SK-N-SH (cell line): Measurements from ENCODE around the gene PADI2. TPM values are rescaled to one million over a fixed set of nuclear protein-coding genes. Genes with fewer than 3 reads are reported as not detected.

Experiments
- CTCF ChIA-PET: fragments of 300-600, 350-600 bp; formaldehyde crosslinking; extraction: SDS; loops from one replicate; lab custom pipeline; 2021; lab: Yijun Ruan, JAX
- POLR2A ChIA-PET: fragments of 350-600 bp; sonication (Branson Sonifier 250); formaldehyde crosslinking; extraction: SDS; loops from one replicate; lab custom pipeline; 2020; ENCODE audit warnings: antibody characterized with exemption, inconsistent platforms; lab: Yijun Ruan, JAX
- DNase-seq: peaks from one replicate; pipeline ENCODE4 v3.0.0; 2012
- H2AFZ ChIP-seq: fragments of 200-600 bp; sonication (generic); 2 replicates; pipeline ENCODE4 v1.8.1; 2016; ENCODE audit warnings: antibody characterized with exemption, mild to moderate bottlenecking, low read depth
- H3F3A ChIP-seq: fragments of 200-600 bp; sonication (generic); replicated peaks from 2 replicates; pipeline ENCODE3; 2016; ENCODE audit warnings: antibody characterized with exemption, mild to moderate bottlenecking; ENCODE audit not compliant: insufficient read depth
- H3K27ac ChIP-seq, 2 experiments: fragments of 200-500 bp in 1 of 2; fragments of 200-600 bp in 1 of 2; sonication (Bioruptor generic) in 1 of 2; sonication (generic), shearing (Covaris generic) in 1 of 2; 2 replicates each; pipeline versions ENCODE4 v1.5.1 to v1.6.1; 2014 to 2016; ENCODE audit warnings: low read depth in 2 of 2, inconsistent platforms in 1 of 2, low read length in 1 of 2, mild to moderate bottlenecking in 1 of 2, mixed read lengths in 1 of 2
- H3K27me3 ChIP-seq: fragments of 200-600 bp; sonication (generic), shearing (Covaris generic); 2 replicates; pipeline ENCODE4 v1.6.1; 2016; ENCODE audit warnings: mixed run types; ENCODE audit not compliant: insufficient read depth
- H3K36me3 ChIP-seq, 2 experiments: fragments of 200-500 bp in 1 of 2; fragments of 200-600 bp in 1 of 2; sonication (Bioruptor generic) in 1 of 2; sonication (generic) in 1 of 2; replicated peaks in 1 of 2; 2 replicates each; pipeline versions ENCODE3 to v1.5.1; 2014 to 2016; ENCODE audit warnings: low read length in 1 of 2, mild to moderate bottlenecking in 1 of 2; ENCODE audit not compliant: insufficient read depth in 2 of 2, control insufficient read depth in 1 of 2
- H3K4me1 ChIP-seq, 2 experiments: fragments of 200-500 bp in 1 of 2; fragments of 200-600 bp in 1 of 2; sonication (Bioruptor generic) in 1 of 2; sonication (generic), shearing (Covaris generic) in 1 of 2; 2 replicates each; pipeline versions ENCODE4 v1.5.1 to v1.6.1; 2014 to 2016; ENCODE audit warnings: low read depth in 1 of 2, low read length in 1 of 2, mixed run types in 1 of 2; ENCODE audit not compliant: insufficient read depth in 2 of 2, control insufficient read depth in 1 of 2
- H3K4me2 ChIP-seq: fragments of 200-600 bp; sonication (generic), shearing (Covaris generic); 2 replicates; pipeline ENCODE4 v1.6.1; 2017; ENCODE audit warnings: mixed run types
- H3K4me3 ChIP-seq, 2 experiments: fragments of 200-500 bp in 1 of 2; fragments of 200-600 bp in 1 of 2; sonication (Bioruptor generic) in 1 of 2; sonication (generic), shearing (Covaris generic) in 1 of 2; 2 replicates each; pipeline versions ENCODE4 v1.5.1 to v1.8.1; 2014 to 2016; ENCODE audit warnings: low read depth in 2 of 2, inconsistent platforms in 1 of 2, low read length in 1 of 2, mild to moderate bottlenecking in 1 of 2, mixed read lengths in 1 of 2, moderate library complexity in 1 of 2
- H3K79me2 ChIP-seq: fragments of 200-600 bp; sonication (generic); 2 replicates; pipeline ENCODE4 v1.8.1; 2017; ENCODE audit warnings: mild to moderate bottlenecking; ENCODE audit not compliant: insufficient read depth
- H3K9ac ChIP-seq: fragments of 200-600 bp; sonication (generic); 2 replicates; pipeline ENCODE4 v1.6.1; 2017; ENCODE audit warnings: mixed run types
- H3K9me2 ChIP-seq: fragments of 200-600 bp; sonication (generic); 2 replicates; pipeline ENCODE4 v1.6.1; 2017; ENCODE audit warnings: mixed run types
- H3K9me3 ChIP-seq: fragments of 200-600 bp; sonication (generic); 2 replicates; pipeline ENCODE4 v1.6.1; 2017; ENCODE audit warnings: mixed run types, mild to moderate bottlenecking, moderate library complexity
- H4K20me1 ChIP-seq: fragments of 200-600 bp; sonication (generic); 2 replicates; pipeline ENCODE4 v1.6.1; 2017; ENCODE audit warnings: mild to moderate bottlenecking, mixed run types; ENCODE audit not compliant: insufficient read depth
- CHD2 ChIP-seq: fragments of 150-350 bp; IDR thresholded peaks from 2 replicates; pipeline ENCODE4 v1.6.1; 2018; ENCODE audit warnings: low read length; ENCODE audit not compliant: partially characterized antibody
- ELF1 ChIP-seq: IDR thresholded peaks from 2 replicates; pipeline ENCODE4 v1.4.0; 2012
- EZH2phosphoT487 ChIP-seq: fragments of 200-600 bp; sonication (generic); IDR thresholded peaks from 2 replicates; pipeline ENCODE4 v1.6.1; 2017; ENCODE audit warnings: low read depth, mixed run types, mild to moderate bottlenecking, antibody characterized with exemption, moderate library complexity, borderline replicate concordance
- FOXJ3 ChIP-seq: sonication (generic); formaldehyde crosslinking; IDR thresholded peaks from 2 replicates; pipeline ENCODE4 v1.5.1; 2020; ENCODE audit warnings: mild to moderate bottlenecking, missing genetic modification reagents
- GATA2 ChIP-seq: sonication (generic); formaldehyde crosslinking; IDR thresholded peaks from 2 replicates; pipeline ENCODE4 v1.5.0; 2020; ENCODE audit warnings: mild to moderate bottlenecking, missing genetic modification reagents
- POLR2AphosphoS5 ChIP-seq: IDR thresholded peaks from 2 replicates; pipeline ENCODE4 v1.6.1; 2012; ENCODE audit warnings: low read depth, low read length
- TAF1 ChIP-seq: IDR thresholded peaks from 2 replicates; pipeline ENCODE4 v1.6.1; 2012; ENCODE audit warnings: low read depth, mild to moderate bottlenecking, low read length, moderate library complexity, borderline replicate concordance
- WGBS: methylation state at CpG from one replicate; pipeline ENCODE4 v1.1.6; 2017; ENCODE audit warnings: low lambda C conversion rate; 5-methylcytosine and 5-hydroxymethylcytosine counted together
- polyA plus RNA-seq, 3 experiments: library from polyadenylated mRNA; depleted of rRNA; stranded (reverse); fragments of >200 nt; gene quantifications; 2 replicates each; pipeline ENCODE4 v1.2.3, GENCODE V29; 2012
- TF ChIP-seq, protein P1 (sequence below): IDR thresholded peaks from 2 replicates; pipeline ENCODE4 v1.6.1; 2012; ENCODE audit warnings: mild to moderate bottlenecking, low read depth, low read length, moderate library complexity
- TF ChIP-seq, protein P2 (sequence below): IDR thresholded peaks from 2 replicates; pipeline ENCODE4; 2012
- TF ChIP-seq, protein P3 (sequence below): IDR thresholded peaks from 2 replicates; pipeline ENCODE4 v1.4.0; 2012; ENCODE audit warnings: low read depth, borderline replicate concordance
- TF ChIP-seq, protein P4 (sequence below): fragments of 150-350 bp; IDR thresholded peaks from 2 replicates; pipeline ENCODE4 v1.6.1; 2017; ENCODE audit warnings: antibody characterized with exemption, low read length, low read depth, borderline replicate concordance

Gene PADI2
- polyA plus RNA-seq, 1 of the 3 experiments (the other 2 are of a cell fraction): 0.58 TPM

DNA sequence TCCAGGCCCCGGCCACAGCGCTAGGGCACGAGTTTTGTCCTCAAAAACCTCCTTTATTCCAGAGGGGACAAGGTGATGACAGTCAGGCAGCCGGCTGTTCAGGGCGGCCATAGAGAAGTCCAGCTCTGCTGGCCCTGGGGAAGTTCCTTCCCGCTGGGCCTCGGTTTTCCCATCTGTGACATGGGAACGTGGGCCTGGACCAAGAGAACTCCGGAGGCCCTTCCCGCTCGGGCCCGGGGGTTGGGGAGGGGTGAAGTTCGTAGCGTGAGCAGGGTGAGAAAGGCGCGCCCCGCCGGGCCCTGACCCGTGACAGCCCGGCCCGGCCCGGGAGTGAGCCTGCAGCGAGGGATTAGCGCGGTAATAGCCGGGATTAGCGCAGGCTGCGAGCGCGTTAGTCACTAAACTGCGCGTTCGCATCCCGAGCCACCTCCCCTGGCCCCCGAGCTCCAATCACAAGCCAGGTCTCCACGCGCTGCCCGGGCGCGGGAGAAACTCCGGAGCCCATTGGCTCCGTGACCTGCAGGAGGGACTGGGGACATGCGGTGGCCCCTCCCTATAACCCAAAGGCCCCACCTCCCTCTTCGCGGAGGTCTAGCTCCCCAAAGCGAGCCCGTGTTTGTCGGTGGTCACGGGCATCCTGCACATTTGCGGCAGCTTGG lies 29.8 kb upstream of the PADI2 start:
- Histone ChIP-seq H3K27me3 (no peaks in the 10 kb centered on the region), H3K79me2 (no peaks in the 10 kb centered on the region), H3K36me3 (no peaks in the 10 kb centered on the region), H2AFZ (no peak overlapping the region), H3K4me2 (no peak overlapping the region), H3K9me3 (no peaks in the 10 kb centered on the region), H3K27ac (no peak overlapping the region), H3K4me1 (no peaks in the 10 kb centered on the region), H3F3A (no peaks in the 10 kb centered on the region), H4K20me1 (no peaks in the 10 kb centered on the region), H3K9ac (no peak overlapping the region)
- peak; percentile 54 for DNase-seq
- WGBS: 69% methylated on average over 38 of the region's 50 CpGs
- TF ChIP-seq, protein P1, sequence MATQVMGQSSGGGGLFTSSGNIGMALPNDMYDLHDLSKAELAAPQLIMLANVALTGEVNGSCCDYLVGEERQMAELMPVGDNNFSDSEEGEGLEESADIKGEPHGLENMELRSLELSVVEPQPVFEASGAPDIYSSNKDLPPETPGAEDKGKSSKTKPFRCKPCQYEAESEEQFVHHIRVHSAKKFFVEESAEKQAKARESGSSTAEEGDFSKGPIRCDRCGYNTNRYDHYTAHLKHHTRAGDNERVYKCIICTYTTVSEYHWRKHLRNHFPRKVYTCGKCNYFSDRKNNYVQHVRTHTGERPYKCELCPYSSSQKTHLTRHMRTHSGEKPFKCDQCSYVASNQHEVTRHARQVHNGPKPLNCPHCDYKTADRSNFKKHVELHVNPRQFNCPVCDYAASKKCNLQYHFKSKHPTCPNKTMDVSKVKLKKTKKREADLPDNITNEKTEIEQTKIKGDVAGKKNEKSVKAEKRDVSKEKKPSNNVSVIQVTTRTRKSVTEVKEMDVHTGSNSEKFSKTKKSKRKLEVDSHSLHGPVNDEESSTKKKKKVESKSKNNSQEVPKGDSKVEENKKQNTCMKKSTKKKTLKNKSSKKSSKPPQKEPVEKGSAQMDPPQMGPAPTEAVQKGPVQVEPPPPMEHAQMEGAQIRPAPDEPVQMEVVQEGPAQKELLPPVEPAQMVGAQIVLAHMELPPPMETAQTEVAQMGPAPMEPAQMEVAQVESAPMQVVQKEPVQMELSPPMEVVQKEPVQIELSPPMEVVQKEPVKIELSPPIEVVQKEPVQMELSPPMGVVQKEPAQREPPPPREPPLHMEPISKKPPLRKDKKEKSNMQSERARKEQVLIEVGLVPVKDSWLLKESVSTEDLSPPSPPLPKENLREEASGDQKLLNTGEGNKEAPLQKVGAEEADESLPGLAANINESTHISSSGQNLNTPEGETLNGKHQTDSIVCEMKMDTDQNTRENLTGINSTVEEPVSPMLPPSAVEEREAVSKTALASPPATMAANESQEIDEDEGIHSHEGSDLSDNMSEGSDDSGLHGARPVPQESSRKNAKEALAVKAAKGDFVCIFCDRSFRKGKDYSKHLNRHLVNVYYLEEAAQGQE: no peak
- no peak for TF ChIP-seq POLR2AphosphoS5
- TF ChIP-seq, protein P2, sequence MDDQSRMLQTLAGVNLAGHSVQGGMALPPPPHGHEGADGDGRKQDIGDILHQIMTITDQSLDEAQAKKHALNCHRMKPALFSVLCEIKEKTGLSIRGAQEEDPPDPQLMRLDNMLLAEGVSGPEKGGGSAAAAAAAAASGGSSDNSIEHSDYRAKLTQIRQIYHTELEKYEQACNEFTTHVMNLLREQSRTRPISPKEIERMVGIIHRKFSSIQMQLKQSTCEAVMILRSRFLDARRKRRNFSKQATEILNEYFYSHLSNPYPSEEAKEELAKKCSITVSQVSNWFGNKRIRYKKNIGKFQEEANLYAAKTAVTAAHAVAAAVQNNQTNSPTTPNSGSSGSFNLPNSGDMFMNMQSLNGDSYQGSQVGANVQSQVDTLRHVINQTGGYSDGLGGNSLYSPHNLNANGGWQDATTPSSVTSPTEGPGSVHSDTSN: no peak
- TF ChIP-seq ELF1: no peak
- TF ChIP-seq TAF1: no peak
- no peak for TF ChIP-seq EZH2phosphoT487
- no peak for TF ChIP-seq CHD2
- TF ChIP-seq, all 33 proteins: peak for 0
- Histone ChIP-seq H3K9me2 (no peaks in the 10 kb centered on the region), H3K4me3 (no peak overlapping the region)
- ChIA-PET CTCF (interaction anchor here (0.7 to 3.2 kb wide), 3 partner anchors 23 to 88 kb away, joined by 3 to 13 read pairs (median 4); no protein-coding TSS in a partner anchor), POLR2A (no interaction called here)

DNA sequence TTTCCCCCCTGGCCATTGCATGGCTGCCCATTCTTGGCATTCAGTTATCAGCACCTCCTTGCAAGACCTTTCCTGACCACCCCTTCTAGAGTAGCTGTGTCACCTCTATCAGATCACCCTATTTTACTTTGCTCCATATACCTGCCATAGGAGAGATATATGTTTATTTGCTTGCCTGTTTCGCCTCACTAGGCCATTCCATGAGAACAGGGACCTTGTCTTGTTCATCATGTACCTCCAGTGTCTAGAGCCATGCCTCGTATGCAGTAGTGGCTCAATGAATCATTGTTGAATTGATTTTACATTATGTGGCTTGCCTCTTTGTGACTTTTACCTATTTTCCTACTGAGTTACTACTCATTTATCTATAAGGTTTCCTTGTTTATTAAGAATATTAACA lies 26.4 kb upstream of the PADI2 start:
- ChIA-PET CTCF (no interaction called here), POLR2A (no interaction called here)
- DNase-seq: no peak
- no peaks in the 10 kb centered on the region for H3K79me2 ChIP-seq
- no peaks in the 10 kb centered on the region for H3K4me1 ChIP-seq
- H3K27me3 ChIP-seq: no peaks in the 10 kb centered on the region
- no peak overlapping the region for H3K27ac ChIP-seq
- TF ChIP-seq, protein P3, sequence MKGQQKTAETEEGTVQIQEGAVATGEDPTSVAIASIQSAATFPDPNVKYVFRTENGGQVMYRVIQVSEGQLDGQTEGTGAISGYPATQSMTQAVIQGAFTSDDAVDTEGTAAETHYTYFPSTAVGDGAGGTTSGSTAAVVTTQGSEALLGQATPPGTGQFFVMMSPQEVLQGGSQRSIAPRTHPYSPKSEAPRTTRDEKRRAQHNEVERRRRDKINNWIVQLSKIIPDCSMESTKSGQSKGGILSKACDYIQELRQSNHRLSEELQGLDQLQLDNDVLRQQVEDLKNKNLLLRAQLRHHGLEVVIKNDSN: no peak
- TF ChIP-seq ELF1 (no peak), GATA2 (CRISPR knock-in tag) (no peak), FOXJ3 (CRISPR knock-in tag) (no peak)
- TF ChIP-seq, protein P4, sequence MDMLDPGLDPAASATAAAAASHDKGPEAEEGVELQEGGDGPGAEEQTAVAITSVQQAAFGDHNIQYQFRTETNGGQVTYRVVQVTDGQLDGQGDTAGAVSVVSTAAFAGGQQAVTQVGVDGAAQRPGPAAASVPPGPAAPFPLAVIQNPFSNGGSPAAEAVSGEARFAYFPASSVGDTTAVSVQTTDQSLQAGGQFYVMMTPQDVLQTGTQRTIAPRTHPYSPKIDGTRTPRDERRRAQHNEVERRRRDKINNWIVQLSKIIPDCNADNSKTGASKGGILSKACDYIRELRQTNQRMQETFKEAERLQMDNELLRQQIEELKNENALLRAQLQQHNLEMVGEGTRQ: no peak
- H3K9me3 ChIP-seq: no peaks in the 10 kb centered on the region
- WGBS: 67% methylated on average over 2 of the region's 2 CpGs
- H3K9me2 ChIP-seq: no peaks in the 10 kb centered on the region
- no peaks in the 10 kb centered on the region for H4K20me1 ChIP-seq
- H3F3A ChIP-seq: no peaks in the 10 kb centered on the region
- H2AFZ ChIP-seq: no peak overlapping the region
- H3K36me3 ChIP-seq: no peaks in the 10 kb centered on the region
- no peak overlapping the region for H3K9ac ChIP-seq
- H3K4me3 ChIP-seq: no peak overlapping the region
- H3K4me2 ChIP-seq: no peak overlapping the region
